ENCODE data around the gene ACD. TPM values are rescaled to one million over a fixed set of nuclear protein-coding genes. Genes with fewer than 3 reads are reported as not detected.

ACD gene
- total RNA-seq, 1 experiment from 2014 or later = 46.1 TPM

DNA sequence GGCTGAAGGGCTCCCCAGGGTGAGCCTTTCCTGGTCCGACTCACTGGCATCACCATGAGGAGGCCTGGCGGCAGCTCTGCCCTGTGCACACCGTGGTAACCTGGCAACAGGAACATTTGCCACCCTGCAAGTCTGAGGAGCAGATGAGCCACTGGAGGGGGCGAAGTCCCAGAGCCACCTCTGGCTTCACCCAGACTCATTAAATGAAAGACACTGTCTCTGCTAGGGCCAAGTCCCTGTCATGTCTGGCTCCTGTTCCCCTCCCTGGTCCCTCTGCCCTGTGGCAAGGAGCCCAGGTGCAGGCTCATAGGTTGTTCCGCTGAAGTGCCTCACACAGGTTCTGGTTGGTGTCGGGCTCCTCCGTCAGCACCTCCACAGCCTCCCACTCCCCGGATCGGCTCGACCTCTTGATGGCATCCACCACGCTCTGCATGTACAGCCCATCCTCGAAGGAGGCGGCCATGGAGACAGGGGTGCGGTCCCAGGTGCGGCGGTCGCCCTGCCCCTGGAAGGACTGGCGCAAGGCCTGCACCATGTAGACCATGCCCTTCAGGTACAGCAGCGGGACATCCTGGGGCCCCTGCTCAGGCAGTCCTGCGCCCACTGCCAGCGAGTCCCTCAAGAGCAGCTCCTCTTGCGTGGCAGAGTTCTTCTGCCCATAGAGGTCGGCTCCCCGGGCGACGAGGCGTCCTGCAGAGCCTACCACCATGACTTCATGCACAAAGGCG, 15.0 kb upstream of the ACD start:
- CTCF ChIA-PET = no interaction called here
- Mint-ChIP-seq H3K27ac (ENCODE audit: unreplicated experiment) (peak overlapping the region; percentile 16), H3K4me3 (ENCODE audit: unreplicated experiment) (no peak overlapping the region), H3K27me3 (ENCODE audit: insufficient read depth, unreplicated experiment) (no peaks in the 10 kb centered on the region), H3K4me1 (ENCODE audit: low read depth, unreplicated experiment) (peaks cover 4% of the 10 kb centered on the region), H3K9me3 (ENCODE audit: unreplicated experiment) (no peaks in the 10 kb centered on the region), H3K36me3 (ENCODE audit: insufficient read depth, unreplicated experiment) (no peaks in the 10 kb centered on the region)
- no peaks in the 10 kb centered on the region for H3K9me3 ChIP-seq
- BruUV-seq (replicated peaks) = no TSS peak
- POLR2A ChIA-PET = no interaction called here
- H3K27me3 ChIP-seq (replicated peaks; ENCODE audit: control insufficient read depth, insufficient read depth, low read length) = no peaks in the 10 kb centered on the region
- intact Hi-C loops (cut with micrococcal nuclease; ENCODE audit: unreplicated experiment) = no loop called here
- no peaks in the 10 kb centered on the region for H3K36me3 ChIP-seq (ENCODE audit: control insufficient read depth, insufficient read depth, low read length)
- peaks cover 15% of the 10 kb centered on the region for H3K4me1 ChIP-seq
- no peak for DNase-seq
- TF ChIP-seq, protein P1, sequence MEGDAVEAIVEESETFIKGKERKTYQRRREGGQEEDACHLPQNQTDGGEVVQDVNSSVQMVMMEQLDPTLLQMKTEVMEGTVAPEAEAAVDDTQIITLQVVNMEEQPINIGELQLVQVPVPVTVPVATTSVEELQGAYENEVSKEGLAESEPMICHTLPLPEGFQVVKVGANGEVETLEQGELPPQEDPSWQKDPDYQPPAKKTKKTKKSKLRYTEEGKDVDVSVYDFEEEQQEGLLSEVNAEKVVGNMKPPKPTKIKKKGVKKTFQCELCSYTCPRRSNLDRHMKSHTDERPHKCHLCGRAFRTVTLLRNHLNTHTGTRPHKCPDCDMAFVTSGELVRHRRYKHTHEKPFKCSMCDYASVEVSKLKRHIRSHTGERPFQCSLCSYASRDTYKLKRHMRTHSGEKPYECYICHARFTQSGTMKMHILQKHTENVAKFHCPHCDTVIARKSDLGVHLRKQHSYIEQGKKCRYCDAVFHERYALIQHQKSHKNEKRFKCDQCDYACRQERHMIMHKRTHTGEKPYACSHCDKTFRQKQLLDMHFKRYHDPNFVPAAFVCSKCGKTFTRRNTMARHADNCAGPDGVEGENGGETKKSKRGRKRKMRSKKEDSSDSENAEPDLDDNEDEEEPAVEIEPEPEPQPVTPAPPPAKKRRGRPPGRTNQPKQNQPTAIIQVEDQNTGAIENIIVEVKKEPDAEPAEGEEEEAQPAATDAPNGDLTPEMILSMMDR (IDR thresholded peaks at IDR 0.05; ENCODE audit: insufficient read depth in 1 of 2, low read depth in 1 of 2, low read length in 1 of 2, severe bottlenecking in 1 of 2, unreplicated experiment in 1 of 2) = no peak
- H3K4me3 ChIP-seq (ENCODE audit: low read depth, low read length) = no peak overlapping the region

DNA sequence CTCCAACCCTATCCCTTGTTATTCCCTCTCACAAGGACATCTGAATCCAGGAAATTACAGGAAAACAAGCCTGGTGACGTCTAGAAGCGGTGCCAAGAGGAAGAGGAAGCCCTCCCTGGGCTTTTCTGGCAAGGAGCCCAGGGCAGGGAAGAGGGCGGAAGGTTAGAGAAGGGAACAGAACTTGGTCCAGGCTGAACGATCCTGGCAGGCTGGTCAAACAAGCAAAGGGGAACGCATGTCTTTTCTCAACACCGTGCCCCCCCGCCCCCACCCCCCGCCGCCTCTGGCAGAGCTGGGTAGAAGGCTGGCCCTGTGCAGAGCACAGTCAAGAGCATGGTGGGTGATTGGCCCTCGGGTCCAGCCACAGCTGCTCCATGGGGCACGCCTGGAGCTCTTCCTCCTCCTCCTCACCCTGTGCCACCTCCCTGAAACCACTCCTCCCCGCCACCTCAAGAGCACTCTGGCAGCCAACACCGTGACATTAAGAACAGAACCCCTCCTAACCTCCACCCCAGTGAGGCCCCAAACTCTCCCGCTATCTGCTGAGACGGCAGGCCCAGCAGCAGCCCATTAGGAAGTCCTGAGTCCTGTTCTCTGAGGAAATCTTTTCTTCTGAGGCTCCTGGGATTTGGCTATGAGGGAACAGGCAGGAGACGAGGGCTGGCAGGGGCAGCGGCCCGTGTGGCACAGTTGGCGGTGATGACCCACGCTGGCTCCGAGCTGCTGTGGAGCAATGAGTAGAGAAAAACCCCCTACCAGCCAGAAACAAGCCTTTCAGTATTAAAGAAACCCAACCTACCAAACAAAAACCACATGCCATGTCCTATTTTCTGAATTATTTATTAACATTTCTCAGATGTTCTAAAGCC, 13.9 kb upstream of the ACD start:
- ChIA-PET CTCF (interaction anchor here (0.5 to 2.0 kb wide), 9 partner anchors 14 to 367 kb away, joined by 3 to 13 read pairs (median 8); partner anchors contain the start of genes ACD, RANBP10 and TSNAXIP1), POLR2A (interaction anchor here (0.9 kb wide), 1 partner anchor 45 kb away, joined by 3 read pairs; the partner anchor contains the start of gene GFOD2)
- Histone ChIP-seq H3K27me3 (replicated peaks; ENCODE audit: control insufficient read depth, insufficient read depth, low read length) (no peaks in the 10 kb centered on the region), H3K36me3 (ENCODE audit: control insufficient read depth, insufficient read depth, low read length) (no peaks in the 10 kb centered on the region), H3K9me3 (no peaks in the 10 kb centered on the region), H3K4me3 (ENCODE audit: low read depth, low read length) (no peak overlapping the region), H3K4me1 (peaks cover 15% of the 10 kb centered on the region)
- BruUV-seq (replicated peaks) = no TSS peak
- TF ChIP-seq, protein P1 (IDR thresholded peaks at IDR 0.05; ENCODE audit: insufficient read depth in 1 of 2, low read depth in 1 of 2, low read length in 1 of 2, severe bottlenecking in 1 of 2, unreplicated experiment in 1 of 2) = no peak
- Mint-ChIP-seq H3K27ac (ENCODE audit: unreplicated experiment) (peak overlapping the region; percentile 16), H3K4me1 (ENCODE audit: low read depth, unreplicated experiment) (peaks cover 4% of the 10 kb centered on the region), H3K36me3 (ENCODE audit: insufficient read depth, unreplicated experiment) (no peaks in the 10 kb centered on the region), H3K4me3 (ENCODE audit: unreplicated experiment) (no peak overlapping the region), H3K9me3 (ENCODE audit: unreplicated experiment) (no peaks in the 10 kb centered on the region), H3K27me3 (ENCODE audit: insufficient read depth, unreplicated experiment) (no peaks in the 10 kb centered on the region)
- no peak for DNase-seq
- intact Hi-C loops (cut with micrococcal nuclease; ENCODE audit: unreplicated experiment) = loop anchor here (2.0 kb wide), 1 partner anchor 45 kb away; the partner anchor contains the start of gene GFOD2
